BJ (cell line): ENCODE data around the gene CFAP410. TPM values are rescaled to one million over a fixed set of nuclear protein-coding genes. Genes with fewer than 3 reads are reported as not detected.

Source experiments
- CTCF ChIA-PET: fragments of 350-600 bp; formaldehyde crosslinking; extraction: SDS; loops from one replicate; lab custom pipeline; 2021; ENCODE audit warnings: antibody characterized with exemption, inconsistent platforms; lab: Yijun Ruan, JAX
- POLR2A ChIA-PET: fragments of 300-600 bp; sonication (Branson Sonifier 250); formaldehyde crosslinking; extraction: SDS; loops from one replicate; lab custom pipeline; 2021; ENCODE audit warnings: antibody characterized with exemption; lab: Charles Lee
- DNase-seq: peaks from one replicate; pipeline ENCODE4 v3.0.0-alpha.2; 2011; ENCODE audit warnings: low read depth
- H3K27me3 ChIP-seq: 2 replicates; pipeline ENCODE4 v1.6.0; 2011; ENCODE audit warnings: low read length; ENCODE audit not compliant: control insufficient read depth, insufficient read depth
- H3K36me3 ChIP-seq: 2 replicates; pipeline ENCODE4 v1.5.1; 2011; ENCODE audit warnings: low read length; ENCODE audit not compliant: control insufficient read depth, insufficient read depth
- H3K4me3 ChIP-seq: 2 replicates; pipeline ENCODE4 v1.5.1; 2011; ENCODE audit warnings: low read depth, mild to moderate bottlenecking, control low read depth, low read length
- polyA plus RNA-seq: library from polyadenylated mRNA; depleted of rRNA; stranded (reverse); fragments of >200 nt; gene quantifications from 2 replicates; pipeline ENCODE4 v1.2.3, GENCODE V29; 2011
- TF ChIP-seq, protein P1 (sequence below): IDR thresholded peaks from 2 replicates; pipeline ENCODE4 v1.5.1; 2011; ENCODE audit warnings: low read depth, mild to moderate bottlenecking, control low read depth, inconsistent platforms, low read length, moderate library complexity; ENCODE audit not compliant: insufficient read depth

CFAP410 gene
- polyA plus RNA-seq, 1 experiment, result 13.5 TPM

DNA sequence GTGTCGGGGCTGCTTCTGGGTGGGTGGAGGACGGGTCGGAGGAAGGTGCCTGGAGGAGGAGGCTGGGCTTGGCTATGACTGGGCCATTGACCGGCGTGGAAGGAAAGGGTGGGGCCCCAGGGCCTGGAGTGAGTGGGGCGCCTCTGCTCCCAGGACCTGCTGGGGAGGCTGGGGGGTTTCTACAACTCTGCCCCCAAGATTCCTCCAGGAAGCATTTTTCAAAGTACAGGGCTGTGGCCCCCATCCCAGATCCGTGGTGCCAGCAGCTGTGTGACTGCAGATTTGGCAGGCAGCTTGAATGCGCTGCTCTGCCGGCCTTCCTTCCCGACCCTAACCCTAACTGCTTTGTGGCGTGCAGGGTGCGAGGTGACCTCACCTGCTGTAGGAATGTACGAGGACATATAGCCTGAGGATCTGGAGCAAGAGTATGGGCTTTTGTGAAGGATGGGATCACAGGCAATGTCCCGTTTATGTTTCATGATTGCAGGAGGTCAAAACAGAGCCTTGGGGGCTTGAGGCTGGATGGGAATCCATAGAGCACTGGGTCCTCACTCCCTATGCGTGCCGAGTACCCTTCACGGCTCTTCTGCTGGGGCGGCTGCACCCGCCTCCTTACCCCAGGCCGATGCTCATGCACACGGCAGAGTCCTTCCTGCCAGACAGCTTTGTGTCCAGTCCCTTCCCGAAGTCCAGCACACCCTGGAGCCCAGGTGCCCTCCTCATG, 38.9 kb upstream of the CFAP410 start:
- Histone ChIP-seq H3K36me3 (no peaks in the 10 kb centered on the region), H3K4me3 (no peak overlapping the region), H3K27me3 (no peaks in the 10 kb centered on the region)
- CTCF ChIA-PET, result no interaction called here
- no peak for DNase-seq
- POLR2A ChIA-PET, result no interaction called here
- TF ChIP-seq, protein P1, sequence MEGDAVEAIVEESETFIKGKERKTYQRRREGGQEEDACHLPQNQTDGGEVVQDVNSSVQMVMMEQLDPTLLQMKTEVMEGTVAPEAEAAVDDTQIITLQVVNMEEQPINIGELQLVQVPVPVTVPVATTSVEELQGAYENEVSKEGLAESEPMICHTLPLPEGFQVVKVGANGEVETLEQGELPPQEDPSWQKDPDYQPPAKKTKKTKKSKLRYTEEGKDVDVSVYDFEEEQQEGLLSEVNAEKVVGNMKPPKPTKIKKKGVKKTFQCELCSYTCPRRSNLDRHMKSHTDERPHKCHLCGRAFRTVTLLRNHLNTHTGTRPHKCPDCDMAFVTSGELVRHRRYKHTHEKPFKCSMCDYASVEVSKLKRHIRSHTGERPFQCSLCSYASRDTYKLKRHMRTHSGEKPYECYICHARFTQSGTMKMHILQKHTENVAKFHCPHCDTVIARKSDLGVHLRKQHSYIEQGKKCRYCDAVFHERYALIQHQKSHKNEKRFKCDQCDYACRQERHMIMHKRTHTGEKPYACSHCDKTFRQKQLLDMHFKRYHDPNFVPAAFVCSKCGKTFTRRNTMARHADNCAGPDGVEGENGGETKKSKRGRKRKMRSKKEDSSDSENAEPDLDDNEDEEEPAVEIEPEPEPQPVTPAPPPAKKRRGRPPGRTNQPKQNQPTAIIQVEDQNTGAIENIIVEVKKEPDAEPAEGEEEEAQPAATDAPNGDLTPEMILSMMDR, result no peak

GRCh38 chr21:44377201-44377921, 38.2 kb upstream of the CFAP410 start:
- Histone ChIP-seq H3K27me3 (no peaks in the 10 kb centered on the region), H3K4me3 (no peak overlapping the region), H3K36me3 (no peaks in the 10 kb centered on the region)
- DNase-seq, result no peak
- ChIA-PET POLR2A (no interaction called here), CTCF (no interaction called here)
- TF ChIP-seq, protein P1, result no peak

DNA sequence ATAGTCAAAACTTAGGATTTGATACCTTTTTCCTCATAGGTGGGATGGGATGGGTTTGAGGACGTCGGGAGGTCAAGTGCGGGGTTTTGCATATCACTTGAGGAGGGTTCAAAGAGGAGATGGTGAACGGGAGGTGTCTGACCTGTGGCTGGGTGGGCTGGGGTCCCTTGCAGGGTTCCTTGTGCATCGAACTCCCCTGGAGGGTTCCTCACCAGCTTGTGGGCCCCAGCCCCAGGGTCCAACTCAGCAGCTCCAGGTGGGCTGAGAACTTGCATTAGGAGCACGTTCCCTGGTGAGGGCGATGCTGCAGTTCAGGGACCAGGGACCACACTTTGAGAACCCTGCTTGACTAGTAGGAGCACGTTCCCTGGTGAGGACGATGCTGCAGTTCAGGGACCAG, 37.4 kb upstream of the CFAP410 start:
- ChIA-PET CTCF (no interaction called here), POLR2A (no interaction called here)
- TF ChIP-seq, protein P1, result no peak
- no peak for DNase-seq
- Histone ChIP-seq H3K4me3 (no peak overlapping the region), H3K36me3 (no peaks in the 10 kb centered on the region), H3K27me3 (no peaks in the 10 kb centered on the region)

DNA sequence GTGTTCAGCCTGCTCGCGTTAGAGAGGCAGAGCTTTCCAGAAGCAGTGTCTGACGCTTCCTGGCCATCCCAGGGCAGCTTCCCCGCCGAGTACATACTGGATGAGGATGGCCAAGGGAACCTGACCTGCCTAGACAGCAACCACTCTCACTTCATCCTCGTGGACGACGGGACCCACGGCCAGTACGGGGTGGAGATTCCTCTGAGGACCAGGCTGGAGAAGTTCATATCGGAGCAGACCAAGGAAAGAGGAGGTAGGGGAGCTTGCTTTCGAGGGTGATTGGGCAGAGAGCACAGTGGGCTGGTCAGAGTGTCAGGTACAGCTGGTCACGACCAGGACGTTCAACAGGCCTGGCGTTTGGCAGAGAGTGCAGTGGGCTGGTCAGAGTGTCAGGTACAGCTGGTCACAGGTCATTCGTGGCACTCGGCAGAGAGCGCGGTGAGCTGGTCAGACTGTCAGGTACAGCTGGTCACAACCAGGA, 36.6 kb upstream of the CFAP410 start:
- TF ChIP-seq, protein P1, result no peak
- Histone ChIP-seq H3K4me3 (no peak overlapping the region), H3K36me3 (no peaks in the 10 kb centered on the region), H3K27me3 (no peaks in the 10 kb centered on the region)
- POLR2A ChIA-PET, result no interaction called here
- CTCF ChIA-PET, result no interaction called here
- DNase-seq, result no peak

GRCh38 chr21:44375281-44375651, 36.1 kb upstream of the CFAP410 start:
- no peaks in the 10 kb centered on the region for H3K36me3 ChIP-seq
- H3K4me3 ChIP-seq, result no peak overlapping the region
- CTCF ChIA-PET, result no interaction called here
- DNase-seq, result no peak
- TF ChIP-seq, protein P1, result no peak
- POLR2A ChIA-PET, result no interaction called here
- H3K27me3 ChIP-seq, result no peaks in the 10 kb centered on the region
